GM18517 (cell line): ENCODE measurements around the gene NRXN3.

Experiments
- ATAC-seq: cut with Tn5 transposase; IDR thresholded peaks from one replicate; pipeline ENCODE4 v1.9.1; 2021; ENCODE audit warnings: mild to moderate bottlenecking, moderate library complexity; ENCODE audit not compliant: unreplicated experiment

The NRXN3 gene

GRCh38 chr14:79483477-79484388, 1313.6 kb downstream of the NRXN3 start:
- ATAC-seq = no peak

- ATAC-seq = no peak
Measured at GRCh38 chr14:79487632-79488031, 1317.5 kb downstream of the NRXN3 start.

GRCh38 chr14:79491161-79491560, 1321.0 kb downstream of the NRXN3 start:
- no peak for ATAC-seq

- ATAC-seq = no peak
Measured at GRCh38 chr14:79493081-79493645, 1323.0 kb downstream of the NRXN3 start.

GRCh38 chr14:79496701-79497100, 1326.5 kb downstream of the NRXN3 start:
- ATAC-seq = no peak

GRCh38 chr14:79500489-79500888, 1330.3 kb downstream of the NRXN3 start:
- ATAC-seq = no peak

GRCh38 chr14:79502136-79502750, 1332.1 kb downstream of the NRXN3 start:
- no peak for ATAC-seq

- ATAC-seq = no peak
Measured at GRCh38 chr14:79502751-79503148, 1332.6 kb downstream of the NRXN3 start.

GRCh38 chr14:79510659-79511058, 1340.5 kb downstream of the NRXN3 start:
- no peak for ATAC-seq

GRCh38 chr14:79511146-79511545, 1341.0 kb downstream of the NRXN3 start:
- ATAC-seq = no peak

- ATAC-seq = no peak
Measured at GRCh38 chr14:79513446-79513845, 1343.3 kb downstream of the NRXN3 start.

GRCh38 chr14:79514700-79515099, 1344.5 kb downstream of the NRXN3 start:
- ATAC-seq = no peak

- no peak for ATAC-seq
Measured at GRCh38 chr14:79515158-79515557, 1345.0 kb downstream of the NRXN3 start.

- ATAC-seq = no peak
Measured at GRCh38 chr14:79516009-79516408, 1345.8 kb downstream of the NRXN3 start.

GRCh38 chr14:79525416-79525815, 1355.2 kb downstream of the NRXN3 start:
- ATAC-seq = no peak

- no peak for ATAC-seq
Measured at GRCh38 chr14:79528828-79529416, 1358.7 kb downstream of the NRXN3 start.

GRCh38 chr14:79530555-79530954, 1360.4 kb downstream of the NRXN3 start:
- no peak for ATAC-seq

GRCh38 chr14:79534703-79535353, 1364.7 kb downstream of the NRXN3 start:
- no peak for ATAC-seq

- ATAC-seq = no peak
Measured at GRCh38 chr14:79540394-79540793, 1370.2 kb downstream of the NRXN3 start.

GRCh38 chr14:79542121-79542520, 1371.9 kb downstream of the NRXN3 start:
- ATAC-seq = no peak

- ATAC-seq = no peak
Measured at GRCh38 chr14:79543348-79543747, 1373.2 kb downstream of the NRXN3 start.
